Ureter (tissue), 1 donor: ENCODE results near the gene ALPI. TPM values are rescaled to one million over a fixed set of nuclear protein-coding genes. Genes with fewer than 3 reads are reported as not detected.
A peak's percentile ranks its signal among the peaks of the same experiment; 100 is the strongest.
"Not testable (repeated sequence)": the region's sequence is repeated elsewhere in the genome, so short reads cannot be mapped to it uniquely, and the experiment has no call there.

Experiments
- DNase-seq: peaks from one replicate; pipeline ENCODE4 v3.0.0-alpha.2; 2020; ENCODE audit warnings: low spot score
- total RNA-seq: library from RNA; stranded (reverse); gene quantifications from one replicate; pipeline ENCODE4 v1.2.4, GENCODE V29; 2023
- donor health status: DM: yes; HTN: yes; CAD: no.

The ALPI gene
- total RNA-seq, 1 donor from 2014 or later = not detected

- no peak for DNase-seq
Observed at GRCh38 chr2:232420463-232421188, 35.3 kb upstream of the ALPI start.

GRCh38 chr2:232421189-232421785 lies 34.7 kb upstream of the ALPI start:
- no peak for DNase-seq

- no peak for DNase-seq
Observed at GRCh38 chr2:232422051-232422450, 33.9 kb upstream of the ALPI start.

- DNase-seq = not testable (repeated sequence)
Observed at GRCh38 chr2:232422996-232423395, 33.0 kb upstream of the ALPI start.

- DNase-seq = not testable (repeated sequence)
Observed at GRCh38 chr2:232423407-232423806, 32.5 kb upstream of the ALPI start.

- DNase-seq = no peak
Observed at GRCh38 chr2:232431705-232432590, 24.0 kb upstream of the ALPI start.

- DNase-seq = no peak
Observed at GRCh38 chr2:232432598-232433184, 23.3 kb upstream of the ALPI start.

GRCh38 chr2:232433622-232434021 lies 22.3 kb upstream of the ALPI start:
- DNase-seq = not testable (repeated sequence)

GRCh38 chr2:232434091-232434490 lies 21.9 kb upstream of the ALPI start:
- DNase-seq = no peak

- no peak for DNase-seq
Observed at GRCh38 chr2:232434563-232435374, 21.2 kb upstream of the ALPI start.

- no peak for DNase-seq
Observed at GRCh38 chr2:232435375-232435648, 20.6 kb upstream of the ALPI start.

- no peak for DNase-seq
Observed at GRCh38 chr2:232435805-232436204, 20.1 kb upstream of the ALPI start.

GRCh38 chr2:232436381-232437194 lies 19.4 kb upstream of the ALPI start:
- no peak for DNase-seq

GRCh38 chr2:232437195-232437571 lies 18.8 kb upstream of the ALPI start:
- DNase-seq = no peak

- no peak for DNase-seq
Observed at GRCh38 chr2:232438091-232438490, 17.9 kb upstream of the ALPI start.

- DNase-seq = no peak
Observed at GRCh38 chr2:232438951-232439757, 16.8 kb upstream of the ALPI start.

GRCh38 chr2:232439758-232440135 lies 16.2 kb upstream of the ALPI start:
- DNase-seq = no peak

- peak; percentile 86 for DNase-seq
Observed at GRCh38 chr2:232440220-232441018, 15.5 kb upstream of the ALPI start.

GRCh38 chr2:232441147-232441651 lies 14.8 kb upstream of the ALPI start:
- DNase-seq = no peak
